ENCODE measurements around the gene TMBIM4.

TMBIM4 gene

DNA sequence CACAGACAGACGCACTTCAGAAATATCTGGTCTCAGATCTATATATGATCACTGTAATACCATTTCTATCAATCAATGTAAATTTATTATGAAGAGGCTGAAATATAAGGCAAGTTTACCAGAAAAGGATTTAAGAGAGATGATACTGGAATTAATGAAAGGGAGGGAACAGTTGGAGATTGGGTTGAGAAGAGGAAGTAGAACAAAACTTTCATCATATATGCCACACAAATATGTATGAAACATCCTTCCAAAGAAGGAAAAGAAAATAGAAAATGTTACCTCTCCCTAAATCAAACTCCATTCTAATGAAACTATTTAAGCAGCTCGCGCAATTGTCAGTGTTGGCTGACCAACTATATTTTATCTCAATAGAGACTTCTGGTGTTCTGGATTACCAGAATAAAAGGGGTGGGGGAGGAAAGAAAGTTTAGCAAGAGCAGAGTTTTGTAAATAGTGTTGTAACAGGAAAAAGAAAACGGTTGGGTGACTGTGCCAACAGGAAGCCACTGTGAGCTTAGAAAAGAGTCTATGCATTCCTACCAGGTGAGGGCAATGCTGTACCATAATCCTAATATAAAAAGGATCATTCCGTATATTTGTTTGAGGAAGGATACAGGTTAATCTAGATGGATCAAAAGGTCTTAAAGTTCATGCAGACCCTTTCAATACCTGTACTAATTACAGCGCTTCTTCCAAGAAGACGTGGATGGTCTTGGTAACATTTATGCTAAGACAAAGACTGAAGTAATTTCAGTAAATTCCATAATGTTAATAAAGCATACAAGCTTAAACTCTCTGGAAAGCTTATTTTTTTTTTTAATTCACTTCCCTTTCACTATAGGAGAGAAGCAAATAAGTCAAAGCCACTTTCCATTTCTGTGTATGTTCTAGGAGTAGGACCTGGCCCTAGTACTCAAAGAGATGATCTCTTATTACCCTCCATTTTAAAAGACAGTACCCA, 24.7 kb downstream of the TMBIM4 start:
- TF ChIP-seq JUND (IDR thresholded peaks at IDR 0.05; ENCODE audit: low read depth): no peak
- peak; percentile 37 to 91 for DNase-seq (ENCODE audit: low read depth in 1 of 2, low spot score in 1 of 2)
- in situ Hi-C loops (cut with HindIII; ENCODE audit: low pct_unique_long_range_greater_than_20kb, low sequenced_read_pairs): no loop called here

DNA sequence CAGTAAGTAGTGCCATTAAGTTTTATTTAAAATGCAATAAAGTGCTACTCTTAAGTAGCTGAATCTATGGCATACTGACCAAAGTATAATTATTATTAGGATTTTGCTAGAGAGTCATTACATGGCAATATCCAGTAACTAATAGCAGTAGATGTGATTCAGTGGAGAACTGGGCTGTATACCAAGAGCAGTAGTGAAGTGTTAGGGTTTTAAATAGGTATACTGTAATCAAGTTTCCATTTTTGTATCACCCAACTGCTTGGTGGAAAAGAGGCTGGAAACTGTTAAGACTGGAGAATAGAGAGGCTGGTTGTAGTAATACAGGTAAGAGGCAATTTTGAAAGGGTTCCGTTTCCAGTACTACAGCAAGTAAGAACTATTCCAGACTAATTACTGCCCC, 25.9 kb downstream of the TMBIM4 start:
- in situ Hi-C loops (cut with HindIII; ENCODE audit: low pct_unique_long_range_greater_than_20kb, low sequenced_read_pairs): no loop called here
- DNase-seq (ENCODE audit: low read depth in 1 of 2, low spot score in 1 of 2): no peak

DNA sequence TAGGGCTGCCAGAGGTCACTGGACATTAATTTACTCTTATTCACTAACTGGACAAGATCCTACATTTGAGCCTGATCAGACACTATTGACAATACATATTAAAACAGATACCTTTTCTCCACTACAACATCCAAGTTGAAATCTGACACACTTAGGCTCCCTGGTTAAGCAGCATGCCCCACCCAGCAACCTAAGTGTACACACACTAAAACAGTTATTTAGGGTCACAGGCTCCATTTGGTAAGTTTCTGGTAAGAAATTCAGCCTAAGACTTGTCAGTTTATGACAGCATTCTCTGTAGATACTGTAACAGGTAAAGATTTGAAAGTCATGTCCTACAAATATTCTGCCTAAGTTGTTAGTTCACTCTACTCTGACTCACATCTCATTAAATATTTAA, 27.0 kb downstream of the TMBIM4 start:
- no peak for TF ChIP-seq JUND (IDR thresholded peaks at IDR 0.05; ENCODE audit: low read depth)
- DNase-seq (ENCODE audit: low read depth in 1 of 2, low spot score in 1 of 2): no peak
- in situ Hi-C loops (cut with HindIII; ENCODE audit: low pct_unique_long_range_greater_than_20kb, low sequenced_read_pairs): no loop called here

More for the DNA sequence above, 25.9 kb downstream of the TMBIM4 start:
- TF ChIP-seq JUND (IDR thresholded peaks at IDR 0.05; ENCODE audit: low read depth): no peak

DNA sequence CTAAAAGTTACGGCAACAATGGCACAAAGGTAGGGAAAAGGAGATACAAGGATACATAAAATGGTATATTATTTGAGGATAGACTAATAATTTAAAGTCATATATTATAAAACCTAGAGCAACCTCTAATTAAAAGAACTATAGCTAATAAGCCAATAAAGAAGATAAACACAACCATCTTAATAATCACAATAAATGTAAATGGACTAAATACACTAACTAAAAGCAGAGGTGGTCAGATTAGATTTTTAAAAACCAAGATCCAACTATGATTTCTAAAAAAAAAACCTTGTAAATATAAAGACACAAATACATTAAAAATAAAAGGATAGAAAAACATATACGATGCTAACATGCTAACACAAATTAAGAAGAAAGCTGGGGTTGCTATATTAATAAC, 28.5 kb downstream of the TMBIM4 start:
- TF ChIP-seq JUND (IDR thresholded peaks at IDR 0.05; ENCODE audit: low read depth): no peak
- in situ Hi-C loops (cut with HindIII; ENCODE audit: low pct_unique_long_range_greater_than_20kb, low sequenced_read_pairs): no loop called here
- DNase-seq (ENCODE audit: low read depth in 1 of 2, low spot score in 1 of 2): no peak

DNA sequence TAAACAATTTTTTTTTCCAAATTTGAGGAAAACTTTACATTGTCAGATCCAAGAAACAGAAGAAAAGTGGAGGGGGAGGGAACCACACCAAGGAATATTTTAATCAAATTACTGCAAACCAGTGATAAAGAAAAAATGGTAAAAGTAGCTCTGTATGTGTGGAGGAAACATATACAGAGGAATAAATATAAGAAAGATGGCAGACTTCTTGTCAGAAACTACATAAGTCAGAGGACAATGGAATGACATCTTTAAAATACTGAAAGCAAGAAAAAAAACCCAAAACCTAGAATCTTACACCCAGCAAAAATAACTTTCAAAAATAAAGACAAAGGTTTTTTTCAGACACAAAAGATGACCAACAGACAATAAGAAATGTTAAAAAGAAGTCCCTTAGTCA, 29.1 kb downstream of the TMBIM4 start:
- DNase-seq (ENCODE audit: low read depth in 1 of 2, low spot score in 1 of 2): no peak
- in situ Hi-C loops (cut with HindIII; ENCODE audit: low pct_unique_long_range_greater_than_20kb, low sequenced_read_pairs): no loop called here
- TF ChIP-seq JUND (IDR thresholded peaks at IDR 0.05; ENCODE audit: low read depth): no peak

DNA sequence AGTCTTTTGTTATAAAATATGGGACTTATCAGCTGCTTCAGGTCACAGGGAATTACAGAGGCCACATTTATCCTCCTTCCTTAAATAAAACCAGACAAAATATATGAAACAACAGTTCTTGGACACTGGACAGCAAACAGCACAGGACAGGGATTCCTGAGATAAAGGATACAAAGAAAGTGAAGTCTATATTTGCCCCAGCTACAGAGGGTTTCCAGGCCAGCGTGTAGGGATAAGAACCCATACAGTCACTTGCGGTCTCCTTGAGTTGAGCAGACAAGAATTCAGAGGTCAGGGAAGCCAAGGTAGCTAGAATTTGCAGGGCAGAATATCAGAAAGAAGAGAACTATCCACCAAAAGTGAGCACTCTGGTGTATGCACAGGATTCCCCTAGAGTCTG, 30.5 kb downstream of the TMBIM4 start:
- in situ Hi-C loops (cut with HindIII; ENCODE audit: low pct_unique_long_range_greater_than_20kb, low sequenced_read_pairs): no loop called here
- DNase-seq (ENCODE audit: low read depth in 1 of 2, low spot score in 1 of 2): no peak
- TF ChIP-seq JUND (IDR thresholded peaks at IDR 0.05; ENCODE audit: low read depth): no peak

DNA sequence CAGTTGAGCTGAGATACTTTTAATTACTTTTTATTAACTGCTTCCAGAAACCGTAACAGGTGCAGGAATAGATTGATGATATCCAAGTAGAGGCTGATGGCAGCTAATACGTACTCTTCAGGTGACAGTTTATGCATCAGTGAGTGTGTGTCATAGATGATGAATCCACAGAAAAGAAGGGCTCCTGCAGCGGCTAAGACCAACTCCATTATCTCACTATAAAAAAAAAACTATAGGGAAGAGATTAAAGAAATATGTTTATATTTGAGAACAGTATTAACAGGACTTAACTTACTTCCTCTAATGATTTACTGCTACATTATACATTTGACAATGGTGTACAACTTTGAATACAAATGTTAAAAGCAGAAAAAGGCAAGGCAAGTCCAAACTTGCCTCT, 31.9 kb downstream of the TMBIM4 start:
- in situ Hi-C loops (cut with HindIII; ENCODE audit: low pct_unique_long_range_greater_than_20kb, low sequenced_read_pairs): no loop called here
- no peak for TF ChIP-seq JUND (IDR thresholded peaks at IDR 0.05; ENCODE audit: low read depth)
- no peak for DNase-seq (ENCODE audit: low read depth in 1 of 2, low spot score in 1 of 2)

DNA sequence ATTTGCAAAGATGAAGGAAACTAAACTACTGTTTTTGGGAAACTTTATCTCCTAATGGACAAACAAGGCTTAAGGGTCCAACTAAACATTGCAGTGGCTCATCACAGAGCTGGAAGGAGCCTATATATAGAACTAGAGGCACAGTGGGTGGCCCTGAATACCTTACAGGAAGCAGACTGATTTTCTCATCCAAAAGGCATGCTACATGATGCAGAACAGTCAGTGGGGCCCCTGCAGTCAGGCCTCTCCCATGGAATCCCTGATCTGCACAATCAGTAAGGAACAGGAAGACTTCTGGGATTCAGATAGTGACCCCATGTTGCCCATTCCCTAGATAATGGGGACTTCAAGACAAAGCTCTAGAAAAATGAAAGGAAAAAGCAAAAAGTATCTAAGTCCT, 37.4 kb downstream of the TMBIM4 start:
- DNase-seq (ENCODE audit: low read depth in 1 of 2, low spot score in 1 of 2): no peak
- in situ Hi-C loops (cut with HindIII; ENCODE audit: low pct_unique_long_range_greater_than_20kb, low sequenced_read_pairs): no loop called here
- TF ChIP-seq JUND (IDR thresholded peaks at IDR 0.05; ENCODE audit: low read depth): no peak

DNA sequence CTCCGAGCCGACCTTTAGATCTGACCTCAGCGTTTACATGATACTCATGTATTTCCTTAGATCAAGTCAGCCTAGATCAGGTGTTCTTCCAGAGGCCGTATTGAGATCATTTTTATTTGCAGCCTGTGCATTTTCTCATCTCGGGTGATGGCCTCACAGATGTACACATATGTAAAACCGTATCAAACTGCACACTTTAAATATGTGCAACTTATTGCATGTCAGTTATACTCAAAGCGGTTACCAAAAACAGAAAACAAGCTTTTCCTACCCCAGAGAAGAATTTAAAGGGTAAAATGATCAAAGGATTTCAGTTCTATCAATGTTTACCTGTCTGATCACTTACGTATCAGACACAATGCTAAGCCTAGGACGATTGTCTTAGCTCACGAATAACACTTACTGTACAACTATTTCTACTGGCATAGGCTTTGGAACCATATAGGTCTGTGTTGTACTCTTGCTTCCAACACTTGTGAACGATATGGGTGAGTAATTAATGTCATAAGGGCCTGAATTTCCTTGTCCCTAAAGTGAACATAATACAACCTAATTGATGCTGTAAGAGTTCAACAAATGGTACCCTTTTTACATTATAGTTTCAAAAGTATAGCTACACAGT, 38.6 kb downstream of the TMBIM4 start:
- no peak for DNase-seq (ENCODE audit: low read depth in 1 of 2, low spot score in 1 of 2)
- in situ Hi-C loops (cut with HindIII; ENCODE audit: low pct_unique_long_range_greater_than_20kb, low sequenced_read_pairs): no loop called here
- no peak for TF ChIP-seq JUND (IDR thresholded peaks at IDR 0.05; ENCODE audit: low read depth)

DNA sequence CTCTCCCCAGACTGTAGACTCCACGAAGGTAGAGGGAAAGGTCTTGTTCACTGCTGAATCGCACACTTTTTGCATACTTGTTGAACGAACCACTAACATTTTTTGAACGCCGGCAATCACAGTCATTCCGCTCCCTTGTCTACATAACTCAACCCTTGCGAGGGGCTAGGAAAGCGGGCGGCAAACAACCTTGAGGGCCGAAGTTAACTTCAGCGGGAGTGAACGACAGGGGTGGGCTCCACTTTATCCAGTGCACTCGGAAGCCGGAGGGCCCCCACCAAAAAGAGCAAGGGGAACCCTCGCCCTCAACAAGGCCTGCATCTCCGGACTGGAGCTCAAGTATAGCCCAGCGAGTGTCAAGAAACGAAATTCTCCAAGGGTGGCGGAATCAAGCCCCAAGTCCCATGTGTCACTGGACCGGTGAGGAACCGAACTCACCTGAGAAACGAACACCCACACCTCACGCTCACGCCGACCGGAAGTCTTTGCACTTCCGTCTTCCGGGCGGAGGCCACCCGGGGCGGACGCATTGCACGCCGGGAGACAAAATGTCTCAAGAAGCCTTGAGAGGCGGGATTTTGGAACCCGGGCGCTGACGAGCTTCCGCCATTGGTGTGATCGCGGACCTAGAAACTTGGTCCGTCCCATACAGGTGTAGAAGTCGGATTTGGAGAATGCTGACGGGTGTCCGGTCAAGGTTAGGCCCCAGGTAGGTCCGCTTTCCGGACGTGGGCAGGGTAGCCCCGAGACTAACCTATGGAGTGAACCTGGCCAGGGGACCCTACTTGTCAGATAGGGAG, 39.3 kb downstream of the TMBIM4 start, which contains the start of gene LLPH:
Gene LLPH (minus strand): TSS at position 484 of the 800 bp plus-strand sequence. CDS start 1,644 bp downstream, outside the sequence.
- no peak for TF ChIP-seq JUND (IDR thresholded peaks at IDR 0.05; ENCODE audit: low read depth)
- peak; percentile 71 to 97 for DNase-seq (ENCODE audit: low read depth in 1 of 2, low spot score in 1 of 2)
- in situ Hi-C loops (cut with HindIII; ENCODE audit: low pct_unique_long_range_greater_than_20kb, low sequenced_read_pairs): no loop called here

DNA sequence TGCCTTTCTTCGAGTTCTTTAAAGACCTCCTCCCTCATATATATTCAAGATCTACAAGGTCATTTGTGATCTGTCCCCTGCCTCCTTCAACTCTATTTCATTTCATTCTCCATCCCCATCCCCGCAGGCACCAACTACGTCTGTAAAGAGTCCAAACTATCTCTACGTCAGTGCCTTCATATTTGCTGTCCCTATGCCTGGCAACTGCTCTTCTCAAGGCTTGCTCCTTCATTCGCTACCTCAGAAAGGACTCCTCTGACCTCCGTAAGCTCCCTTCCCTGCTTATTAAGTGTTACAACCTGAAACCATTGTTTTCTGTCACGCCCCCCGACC, 39.9 kb downstream of the TMBIM4 start:
- in situ Hi-C loops (cut with HindIII; ENCODE audit: low pct_unique_long_range_greater_than_20kb, low sequenced_read_pairs): no loop called here
- TF ChIP-seq JUND (IDR thresholded peaks at IDR 0.05; ENCODE audit: low read depth): no peak
- DNase-seq (ENCODE audit: low read depth in 1 of 2, low spot score in 1 of 2): peak in 1 of 2 experiments; percentile 51

DNA sequence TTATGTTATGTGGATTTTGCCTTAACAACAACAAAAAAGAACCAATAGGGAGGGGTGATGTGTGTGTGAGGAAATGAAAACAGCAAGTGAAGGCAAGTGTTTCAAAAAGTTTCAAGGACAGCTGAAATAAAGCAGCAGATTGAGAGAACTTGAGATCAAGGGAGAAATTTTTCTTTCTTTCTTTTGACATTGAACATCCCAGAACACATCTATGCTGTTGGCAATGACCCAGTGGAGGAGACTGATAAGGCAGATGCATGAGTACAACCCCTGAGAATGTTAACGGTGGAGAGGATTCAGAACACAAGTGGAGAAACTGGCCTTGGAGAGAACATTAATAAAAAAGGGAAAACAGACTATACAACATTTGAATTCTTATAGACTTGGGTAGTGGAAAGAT, 42.1 kb downstream of the TMBIM4 start:
- TF ChIP-seq JUND (IDR thresholded peaks at IDR 0.05; ENCODE audit: low read depth): no peak
- DNase-seq (ENCODE audit: low read depth in 1 of 2, low spot score in 1 of 2): no peak
- in situ Hi-C loops (cut with HindIII; ENCODE audit: low pct_unique_long_range_greater_than_20kb, low sequenced_read_pairs): no loop called here

All from T47D (cell line).